Measurements from ENCODE around the gene ZIC5. TPM values are rescaled to one million over a fixed set of nuclear protein-coding genes. Genes with fewer than 3 reads are reported as not detected.

ZIC5 gene
- total and polyA plus RNA-seq, 2 donors (not counting 1 experiment from before 2014, with no cell fraction given) = not detected

GRCh38 chr13:99974296-99974938 lies 2.9 kb upstream of the ZIC5 start:
- Histone ChIP-seq H3K27me3 (ENCODE audit: control insufficient read depth, insufficient read depth, low read length) (peaks cover 86% of the 10 kb centered on the region), H3K4me3 (replicated peaks in 1 of 4; ENCODE audit: control extremely low read depth in 1 of 4, insufficient read depth in 1 of 4, low read depth in 3 of 4, low read length in 4 of 4) (no peak overlapping the region), H3K4me2 (ENCODE audit: extremely low read depth, insufficient read depth, low read length) (no peak overlapping the region), H2AFZ (ENCODE audit: low read length) (no peak overlapping the region), H3K36me3 (ENCODE audit: control insufficient read depth, insufficient read depth, low read length) (no peaks in the 10 kb centered on the region), H3K79me2 (ENCODE audit: control insufficient read depth, insufficient read depth, low read length) (no peaks in the 10 kb centered on the region), H3K9ac (ENCODE audit: insufficient read depth, low read length) (no peak overlapping the region), H4K20me1 (ENCODE audit: control insufficient read depth, extremely low read depth, insufficient read depth, low read length) (no peaks in the 10 kb centered on the region), H3K9me3 (ENCODE audit: control insufficient read depth, insufficient read depth, low read depth, low read length) (no peaks in the 10 kb centered on the region), H3K4me1 (ENCODE audit: control insufficient read depth, extremely low read depth, insufficient read depth, low read length) (no peaks in the 10 kb centered on the region), H3K27ac (ENCODE audit: insufficient read depth, low read length) (no peak overlapping the region)
- TF ChIP-seq CTCF (conservative IDR thresholded peaks at IDR 0.05 in 1 of 2, IDR thresholded peaks at IDR 0.05 in 1 of 2; ENCODE audit: low read depth in 1 of 2, low read length in 2 of 2) (no peak), EZH2 (IDR thresholded peaks at IDR 0.05; ENCODE audit: low read length, missing control alignments) (peak; percentile 51)
- DNase-seq (ENCODE audit: low read depth in 2 of 2) = no peak

- H4K20me1 ChIP-seq (ENCODE audit: control insufficient read depth, extremely low read depth, insufficient read depth, low read length) = no peaks in the 10 kb centered on the region
- H3K27ac ChIP-seq (ENCODE audit: insufficient read depth, low read length) = no peak overlapping the region
- no peak for TF ChIP-seq EZH2 (IDR thresholded peaks at IDR 0.05; ENCODE audit: low read length, missing control alignments)
- TF ChIP-seq CTCF (conservative IDR thresholded peaks at IDR 0.05 in 1 of 2, IDR thresholded peaks at IDR 0.05 in 1 of 2; ENCODE audit: low read depth in 1 of 2, low read length in 2 of 2) = no peak
- no peak overlapping the region for H2AFZ ChIP-seq (ENCODE audit: low read length)
- no peak overlapping the region for H3K9ac ChIP-seq (ENCODE audit: insufficient read depth, low read length)
- H3K4me2 ChIP-seq (ENCODE audit: extremely low read depth, insufficient read depth, low read length) = no peak overlapping the region
- no peaks in the 10 kb centered on the region for H3K79me2 ChIP-seq (ENCODE audit: control insufficient read depth, insufficient read depth, low read length)
- H3K4me1 ChIP-seq (ENCODE audit: control insufficient read depth, extremely low read depth, insufficient read depth, low read length) = no peaks in the 10 kb centered on the region
- no peaks in the 10 kb centered on the region for H3K9me3 ChIP-seq (ENCODE audit: control insufficient read depth, insufficient read depth, low read depth, low read length)
- H3K4me3 ChIP-seq (replicated peaks in 1 of 4; ENCODE audit: control extremely low read depth in 1 of 4, insufficient read depth in 1 of 4, low read depth in 3 of 4, low read length in 4 of 4) = no peak overlapping the region
- DNase-seq (ENCODE audit: low read depth in 2 of 2) = no peak
- H3K27me3 ChIP-seq (ENCODE audit: control insufficient read depth, insufficient read depth, low read length) = peaks cover 88% of the 10 kb centered on the region
- no peaks in the 10 kb centered on the region for H3K36me3 ChIP-seq (ENCODE audit: control insufficient read depth, insufficient read depth, low read length)
Measured at GRCh38 chr13:99973808-99974185, 2.2 kb upstream of the ZIC5 start.

GRCh38 chr13:99973163-99973807 lies 1.7 kb upstream of the ZIC5 start:
- Histone ChIP-seq H2AFZ (ENCODE audit: low read length) (no peak overlapping the region), H3K27ac (ENCODE audit: insufficient read depth, low read length) (no peak overlapping the region), H3K4me2 (ENCODE audit: extremely low read depth, insufficient read depth, low read length) (no peak overlapping the region), H3K36me3 (ENCODE audit: control insufficient read depth, insufficient read depth, low read length) (no peaks in the 10 kb centered on the region), H3K4me3 (replicated peaks in 1 of 4; ENCODE audit: control extremely low read depth in 1 of 4, insufficient read depth in 1 of 4, low read depth in 3 of 4, low read length in 4 of 4) (no peak overlapping the region), H3K4me1 (ENCODE audit: control insufficient read depth, extremely low read depth, insufficient read depth, low read length) (no peaks in the 10 kb centered on the region), H4K20me1 (ENCODE audit: control insufficient read depth, extremely low read depth, insufficient read depth, low read length) (no peaks in the 10 kb centered on the region), H3K9ac (ENCODE audit: insufficient read depth, low read length) (no peak overlapping the region), H3K9me3 (ENCODE audit: control insufficient read depth, insufficient read depth, low read depth, low read length) (no peaks in the 10 kb centered on the region), H3K27me3 (ENCODE audit: control insufficient read depth, insufficient read depth, low read length) (peaks cover 88% of the 10 kb centered on the region), H3K79me2 (ENCODE audit: control insufficient read depth, insufficient read depth, low read length) (no peaks in the 10 kb centered on the region)
- DNase-seq (ENCODE audit: low read depth in 2 of 2) = no peak
- TF ChIP-seq CTCF (conservative IDR thresholded peaks at IDR 0.05 in 1 of 2, IDR thresholded peaks at IDR 0.05 in 1 of 2; ENCODE audit: low read depth in 1 of 2, low read length in 2 of 2) = no peak
- peak; percentile 16 for TF ChIP-seq EZH2 (IDR thresholded peaks at IDR 0.05; ENCODE audit: low read length, missing control alignments)
